NCI-H345 treated with DMSO at 0.1 percent for 48 hours (cell line): Measurements from ENCODE around the gene NOP56.

Experiments
- DNase-seq: peaks from one replicate; lab custom pipeline; 2025; ENCODE audit not compliant: unreplicated experiment; lab: John Stamatoyannopoulos, UW

Gene NOP56, protein sequence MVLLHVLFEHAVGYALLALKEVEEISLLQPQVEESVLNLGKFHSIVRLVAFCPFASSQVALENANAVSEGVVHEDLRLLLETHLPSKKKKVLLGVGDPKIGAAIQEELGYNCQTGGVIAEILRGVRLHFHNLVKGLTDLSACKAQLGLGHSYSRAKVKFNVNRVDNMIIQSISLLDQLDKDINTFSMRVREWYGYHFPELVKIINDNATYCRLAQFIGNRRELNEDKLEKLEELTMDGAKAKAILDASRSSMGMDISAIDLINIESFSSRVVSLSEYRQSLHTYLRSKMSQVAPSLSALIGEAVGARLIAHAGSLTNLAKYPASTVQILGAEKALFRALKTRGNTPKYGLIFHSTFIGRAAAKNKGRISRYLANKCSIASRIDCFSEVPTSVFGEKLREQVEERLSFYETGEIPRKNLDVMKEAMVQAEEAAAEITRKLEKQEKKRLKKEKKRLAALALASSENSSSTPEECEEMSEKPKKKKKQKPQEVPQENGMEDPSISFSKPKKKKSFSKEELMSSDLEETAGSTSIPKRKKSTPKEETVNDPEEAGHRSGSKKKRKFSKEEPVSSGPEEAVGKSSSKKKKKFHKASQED

GRCh38 chr20:2651772-2652723 lies at the start of gene NOP56:
Gene NOP56 (plus strand): TSS chr20:2652632. CDS start chr20:2652661, 29 bp downstream.
- DNase-seq, result peak; percentile 80

- no peak for DNase-seq
Observed at GRCh38 chr20:2602746-2603145, 49.7 kb upstream of the NOP56 start.

GRCh38 chr20:2603816-2604505 lies 48.5 kb upstream of the NOP56 start:
- no peak for DNase-seq

GRCh38 chr20:2604506-2604835 lies 48.0 kb upstream of the NOP56 start:
- no peak for DNase-seq

DNA sequence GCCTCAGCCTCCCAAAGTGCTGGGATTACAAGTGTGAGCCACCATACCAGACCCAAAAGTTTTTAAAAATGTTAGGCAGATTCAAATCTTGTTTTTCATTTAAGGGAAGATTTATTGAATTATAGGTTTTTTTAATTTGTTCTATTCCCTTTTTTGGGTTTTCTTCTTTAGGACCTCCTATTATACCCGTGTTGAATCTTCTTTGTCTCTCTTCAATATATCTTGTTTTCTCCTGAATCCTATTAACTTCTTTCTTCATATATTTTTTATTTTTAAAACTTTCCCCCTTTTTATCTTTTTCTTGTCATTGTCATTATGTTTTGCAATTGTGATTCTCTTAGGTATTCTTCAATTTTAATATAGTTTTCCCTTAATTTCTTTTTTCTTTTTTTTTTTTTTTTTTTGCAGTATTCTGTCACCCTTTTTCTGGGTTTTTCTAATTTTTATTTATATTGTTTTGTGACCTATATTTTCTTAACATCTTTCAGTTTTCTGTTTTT lies 45.9 kb upstream of the NOP56 start:
- no peak for DNase-seq

DNA sequence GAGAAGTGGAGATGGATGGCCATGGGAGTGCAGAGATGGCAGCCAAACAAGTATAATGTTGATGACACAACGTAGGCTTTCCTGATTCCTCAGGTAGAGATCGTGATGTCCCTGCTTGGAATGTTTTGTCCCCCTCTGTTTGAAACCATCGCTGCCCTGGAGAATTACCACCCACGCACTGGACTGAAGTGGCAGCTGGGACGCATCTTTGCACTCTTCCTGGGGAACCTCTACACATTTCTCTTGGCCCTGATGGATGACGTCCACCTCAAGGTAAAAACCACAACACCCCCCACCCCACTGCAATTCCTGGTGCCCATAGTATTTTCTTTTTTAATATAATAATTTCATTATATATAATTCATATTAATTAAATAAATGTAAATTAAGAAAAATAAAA lies 42.1 kb upstream of the NOP56 start:
- DNase-seq, result no peak

- DNase-seq, result no peak
Observed at GRCh38 chr20:2610941-2611720, 41.3 kb upstream of the NOP56 start.

DNA sequence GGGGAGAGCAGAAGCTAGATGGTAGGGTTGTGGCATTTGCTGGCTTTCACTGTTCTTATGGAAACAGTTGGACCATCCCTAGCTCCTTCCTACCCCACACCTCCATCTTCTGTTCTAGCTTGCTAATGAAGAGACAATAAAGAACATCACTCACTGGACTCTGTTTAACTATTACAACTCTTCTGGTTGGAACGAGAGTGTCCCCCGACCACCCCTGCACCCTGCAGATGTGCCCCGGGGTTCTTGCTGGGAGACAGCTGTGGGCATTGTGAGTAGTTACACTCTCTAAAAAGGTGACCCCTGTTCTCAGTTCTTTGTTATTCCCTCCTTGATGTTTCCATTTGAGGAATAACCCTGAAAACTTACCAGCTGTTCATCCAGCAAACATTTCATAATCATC lies 40.4 kb upstream of the NOP56 start:
- DNase-seq, result no peak

GRCh38 chr20:2616634-2617033 lies 35.8 kb upstream of the NOP56 start:
- no peak for DNase-seq

DNA sequence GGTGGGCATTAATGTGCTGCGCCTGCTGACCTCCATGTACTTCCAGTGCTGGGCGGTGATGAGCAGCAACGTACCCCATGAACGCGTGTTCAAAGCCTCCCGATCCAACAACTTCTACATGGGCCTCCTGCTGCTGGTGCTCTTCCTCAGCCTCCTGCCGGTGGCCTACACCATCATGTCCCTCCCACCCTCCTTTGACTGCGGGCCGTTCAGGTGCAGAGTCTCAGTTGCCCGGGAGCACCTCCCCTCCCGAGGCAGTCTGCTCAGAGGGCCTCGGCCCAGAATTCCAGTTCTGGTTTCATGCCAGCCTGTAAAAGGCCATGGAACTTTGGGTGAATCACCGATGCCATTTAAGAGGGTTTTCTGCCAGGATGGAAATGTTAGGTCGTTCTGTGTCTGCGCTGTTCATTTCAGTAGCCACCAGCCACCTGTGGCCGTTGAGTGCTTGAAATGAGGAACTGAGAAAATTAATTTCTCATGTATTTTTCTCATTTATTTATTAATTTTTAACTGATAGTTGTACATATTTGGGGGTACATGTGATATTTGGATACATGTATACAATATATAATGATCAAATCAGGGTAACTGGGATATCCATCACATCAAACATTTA lies 35.2 kb upstream of the NOP56 start:
- no peak for DNase-seq

- no peak for DNase-seq
Observed at GRCh38 chr20:2618815-2619214, 33.6 kb upstream of the NOP56 start.

GRCh38 chr20:2619337-2619736 lies 33.1 kb upstream of the NOP56 start:
- no peak for DNase-seq

- DNase-seq, result no peak
Observed at GRCh38 chr20:2619961-2620595, 32.4 kb upstream of the NOP56 start.

DNA sequence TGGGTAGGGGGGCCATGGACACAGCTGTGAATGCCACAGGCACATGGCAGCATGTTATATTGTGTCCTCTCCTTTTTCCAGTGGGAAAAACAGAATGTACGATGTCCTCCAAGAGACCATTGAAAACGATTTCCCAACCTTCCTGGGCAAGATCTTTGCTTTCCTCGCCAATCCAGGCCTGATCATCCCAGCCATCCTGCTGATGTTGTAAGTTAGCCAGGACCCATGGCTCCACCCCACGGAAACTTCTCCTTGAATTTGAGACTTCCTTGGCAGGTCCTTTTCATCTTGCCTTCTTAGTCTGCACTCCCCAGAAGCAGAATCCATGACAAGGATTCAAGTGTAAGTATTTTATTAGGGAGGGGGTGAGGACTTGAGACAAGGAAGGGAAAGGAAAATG lies 28.2 kb upstream of the NOP56 start:
- DNase-seq, result no peak

DNA sequence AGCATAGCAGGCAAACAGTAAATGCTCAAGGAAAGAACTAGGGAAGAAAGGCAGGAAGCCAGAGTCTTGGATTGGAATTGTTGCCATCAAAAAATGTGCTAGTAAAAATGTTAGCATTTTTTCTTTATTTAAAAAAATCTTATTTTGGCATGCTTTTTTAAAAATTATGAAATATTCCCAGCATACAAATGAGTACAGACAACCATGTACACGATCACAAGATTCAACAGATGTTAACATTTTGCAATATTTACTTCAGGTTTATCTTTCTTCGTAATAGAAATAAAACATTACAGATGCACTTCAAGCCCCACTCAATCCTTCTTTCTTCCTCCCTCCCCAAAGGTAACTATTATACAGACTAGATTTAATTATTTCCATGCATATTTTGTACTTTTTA lies 27.4 kb upstream of the NOP56 start:
- DNase-seq, result no peak

GRCh38 chr20:2626853-2627541 lies 25.4 kb upstream of the NOP56 start:
- DNase-seq, result no peak

DNA sequence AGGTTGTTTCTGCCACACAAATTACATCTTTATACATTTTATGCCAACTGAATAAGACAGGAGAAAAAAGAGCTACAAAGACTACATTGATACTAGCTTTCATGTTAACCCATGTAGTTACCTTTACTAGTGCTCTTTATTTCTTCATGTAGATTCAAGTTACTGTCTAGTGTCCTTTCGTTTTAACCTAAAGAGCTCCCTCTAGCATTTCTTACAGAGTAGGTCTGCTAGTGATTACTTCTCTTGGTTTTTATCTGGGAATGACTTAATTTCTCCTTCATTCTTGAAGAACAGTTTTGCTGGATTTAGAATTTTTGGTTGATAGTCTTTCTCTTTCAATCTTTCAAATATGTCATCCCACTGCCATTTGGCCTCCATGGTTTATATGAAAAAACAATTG lies 21.2 kb upstream of the NOP56 start:
- DNase-seq, result no peak

GRCh38 chr20:2633381-2633780 lies 19.1 kb upstream of the NOP56 start:
- no peak for DNase-seq

DNA sequence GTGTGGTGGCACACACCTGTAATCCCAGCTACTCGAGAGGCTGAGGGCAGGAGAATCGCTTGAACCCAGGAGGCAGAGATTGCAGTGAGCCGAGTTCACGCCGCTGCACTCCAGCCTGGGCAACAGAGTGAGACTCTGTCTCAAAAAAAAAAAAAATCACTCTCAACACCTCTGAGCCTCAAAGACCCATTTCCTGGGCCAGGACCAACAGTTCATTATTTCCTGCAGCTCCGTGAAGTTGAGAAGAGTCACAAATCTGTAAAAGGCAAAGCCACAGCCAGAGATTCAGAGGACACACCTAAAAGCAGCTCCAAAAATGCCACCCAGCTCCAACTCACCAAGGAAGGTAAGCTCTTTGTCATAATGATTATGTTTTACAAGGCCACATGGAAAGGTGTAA lies 15.2 kb upstream of the NOP56 start:
- DNase-seq, result no peak
